ENCODE results near the gene MYLIP. TPM values are rescaled to one million over a fixed set of nuclear protein-coding genes. Genes with fewer than 3 reads are reported as not detected.
A peak's percentile ranks its signal among the peaks of the same experiment; 100 is the strongest.

MYLIP gene
- total and polyA plus RNA-seq, 12 donors: 6.9 to 22.5 (median 12.8) TPM

DNA sequence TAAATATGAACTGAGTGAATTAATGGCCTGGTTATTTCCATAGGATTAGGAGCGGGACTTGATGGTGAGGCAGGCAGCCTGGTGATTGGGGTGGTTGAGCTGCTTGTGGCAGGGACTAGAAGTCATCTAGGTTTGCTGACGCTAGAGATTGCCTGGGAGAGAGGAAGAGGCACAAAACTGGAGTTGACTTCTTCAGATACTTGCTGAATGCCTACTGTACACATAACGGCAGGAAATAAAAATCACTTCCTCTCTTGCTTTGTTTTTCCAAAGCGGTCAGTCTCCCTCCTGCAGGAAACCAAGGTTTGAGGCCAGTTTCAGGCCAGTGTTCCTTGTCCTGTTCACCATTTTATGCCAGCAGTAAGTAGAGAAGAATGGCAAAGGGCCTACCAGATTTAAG, 36.7 kb upstream of the MYLIP start:
- H3K27ac ChIP-seq: no peak overlapping the region
- 65 to 80% methylated on average over 4 of the region's 4 CpGs for WGBS, 2 donors
- peaks cover 0 to 16% (median 0%) of the 10 kb centered on the region in 9 donors for H3K4me1 ChIP-seq
- peak in 3 of 8 donors; percentile 41 to 51 (median 42) for ATAC-seq
- TF ChIP-seq, protein P1, sequence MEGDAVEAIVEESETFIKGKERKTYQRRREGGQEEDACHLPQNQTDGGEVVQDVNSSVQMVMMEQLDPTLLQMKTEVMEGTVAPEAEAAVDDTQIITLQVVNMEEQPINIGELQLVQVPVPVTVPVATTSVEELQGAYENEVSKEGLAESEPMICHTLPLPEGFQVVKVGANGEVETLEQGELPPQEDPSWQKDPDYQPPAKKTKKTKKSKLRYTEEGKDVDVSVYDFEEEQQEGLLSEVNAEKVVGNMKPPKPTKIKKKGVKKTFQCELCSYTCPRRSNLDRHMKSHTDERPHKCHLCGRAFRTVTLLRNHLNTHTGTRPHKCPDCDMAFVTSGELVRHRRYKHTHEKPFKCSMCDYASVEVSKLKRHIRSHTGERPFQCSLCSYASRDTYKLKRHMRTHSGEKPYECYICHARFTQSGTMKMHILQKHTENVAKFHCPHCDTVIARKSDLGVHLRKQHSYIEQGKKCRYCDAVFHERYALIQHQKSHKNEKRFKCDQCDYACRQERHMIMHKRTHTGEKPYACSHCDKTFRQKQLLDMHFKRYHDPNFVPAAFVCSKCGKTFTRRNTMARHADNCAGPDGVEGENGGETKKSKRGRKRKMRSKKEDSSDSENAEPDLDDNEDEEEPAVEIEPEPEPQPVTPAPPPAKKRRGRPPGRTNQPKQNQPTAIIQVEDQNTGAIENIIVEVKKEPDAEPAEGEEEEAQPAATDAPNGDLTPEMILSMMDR (IDR thresholded peaks at IDR 0.05): no peak
- H3K27me3 ChIP-seq: no peaks in the 10 kb centered on the region
- intact Hi-C loops (cut with DNase I): no loop called here
- no peaks in the 10 kb centered on the region for H3K9me3 ChIP-seq
- no peak for DNase-seq
- no peaks in the 10 kb centered on the region for H3K36me3 ChIP-seq
- H3K4me3 ChIP-seq: no peak overlapping the region

- no peaks in the 10 kb centered on the region for H3K27me3 ChIP-seq
- no peak overlapping the region for H3K27ac ChIP-seq
- H3K9me3 ChIP-seq: no peaks in the 10 kb centered on the region
- 87 to 90% methylated on average over 5 of the region's 5 CpGs for WGBS, 2 donors
- no peak for DNase-seq
- H3K4me3 ChIP-seq: no peak overlapping the region
- peaks cover 0 to 16% (median 0%) of the 10 kb centered on the region in 9 donors for H3K4me1 ChIP-seq
- TF ChIP-seq, protein P1 (IDR thresholded peaks at IDR 0.05): no peak
- intact Hi-C loops (cut with DNase I): no loop called here
- ATAC-seq: no peak
- no peaks in the 10 kb centered on the region for H3K36me3 ChIP-seq
Observed at GRCh38 chr6:16092990-16093389, 35.9 kb upstream of the MYLIP start.

DNA sequence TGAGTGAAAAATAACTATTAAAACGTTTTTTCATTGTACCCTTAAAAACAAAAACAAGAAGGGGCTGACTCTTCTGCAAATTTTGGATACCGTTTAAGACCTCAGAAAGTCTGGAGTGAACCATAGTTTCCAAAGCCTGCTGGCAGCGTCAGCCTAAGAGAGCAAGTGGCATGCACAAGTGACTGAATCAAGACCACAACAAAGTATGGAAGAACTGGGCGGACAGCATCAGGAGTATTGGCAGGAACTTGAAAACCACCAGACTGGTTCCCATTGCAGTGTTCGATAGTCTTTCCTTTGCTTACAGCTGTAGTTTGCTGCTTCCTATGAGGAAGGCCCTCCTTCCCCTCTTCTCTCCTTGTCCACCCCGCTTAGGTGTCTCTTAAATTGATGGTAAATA, 33.7 kb upstream of the MYLIP start:
- ATAC-seq (no peak), DNase-seq (no peak)
- TF ChIP-seq, protein P1 (IDR thresholded peaks at IDR 0.05): no peak
- WGBS, 2 donors: 84 to 85% methylated on average over 6 of the region's 6 CpGs
- H3K27me3 ChIP-seq: no peaks in the 10 kb centered on the region
- H3K27ac ChIP-seq: no peak overlapping the region
- H3K4me1 ChIP-seq: peaks cover 0 to 16% (median 0%) of the 10 kb centered on the region in 9 donors
- no peaks in the 10 kb centered on the region for H3K36me3 ChIP-seq
- no peak overlapping the region for H3K4me3 ChIP-seq
- H3K9me3 ChIP-seq: peaks cover 0 to 4% (median 0%) of the 10 kb centered on the region in 11 donors
- intact Hi-C loops (cut with DNase I): no loop called here

- TF ChIP-seq, protein P1 (IDR thresholded peaks at IDR 0.05): no peak
Observed at GRCh38 chr6:16097382-16098171, 31.3 kb upstream of the MYLIP start.

More at GRCh38 chr6:16097382-16098171, 31.3 kb upstream of the MYLIP start:
- Histone ChIP-seq H3K27me3 (no peaks in the 10 kb centered on the region), H3K27ac (no peak overlapping the region), H3K4me1 (peaks cover 0 to 7% (median 0%) of the 10 kb centered on the region in 9 donors), H3K9me3 (peaks cover 0 to 10% (median 0%) of the 10 kb centered on the region in 11 donors), H3K36me3 (no peaks in the 10 kb centered on the region), H3K4me3 (no peak overlapping the region)
- intact Hi-C loops (cut with DNase I): no loop called here
- ATAC-seq (no peak), DNase-seq (no peak)
- 90 to 92% methylated on average over 6 of the region's 6 CpGs for WGBS, 2 donors

Data from heart right ventricle (tissue), 16 donors.